Cardiac fibroblast (primary cell): ENCODE measurements around the gene FCHSD2.

Experiments
- DNase-seq, 2 donors: peaks; one replicate each; pipeline versions ENCODE4 v3.0.0 to v3.0.0-alpha.2; 2010; ENCODE audit warnings: low read depth in 2 of 2
- H3K4me3 ChIP-seq, 2 donors: replicated peaks in 1 of 2; 1 replicate in 1 of 2; 2 replicates in 1 of 2; pipeline ENCODE4 v1.5.1; 2011; ENCODE audit warnings: low read depth in 2 of 2, low read length in 2 of 2, mild to moderate bottlenecking in 2 of 2, moderate library complexity in 1 of 2
- TF ChIP-seq, protein P1 (sequence below): IDR thresholded peaks from one replicate; pipeline ENCODE4 v1.5.1; 2011; ENCODE audit warnings: low read depth, mild to moderate bottlenecking, low read length, inconsistent platforms

The FCHSD2 gene

DNA sequence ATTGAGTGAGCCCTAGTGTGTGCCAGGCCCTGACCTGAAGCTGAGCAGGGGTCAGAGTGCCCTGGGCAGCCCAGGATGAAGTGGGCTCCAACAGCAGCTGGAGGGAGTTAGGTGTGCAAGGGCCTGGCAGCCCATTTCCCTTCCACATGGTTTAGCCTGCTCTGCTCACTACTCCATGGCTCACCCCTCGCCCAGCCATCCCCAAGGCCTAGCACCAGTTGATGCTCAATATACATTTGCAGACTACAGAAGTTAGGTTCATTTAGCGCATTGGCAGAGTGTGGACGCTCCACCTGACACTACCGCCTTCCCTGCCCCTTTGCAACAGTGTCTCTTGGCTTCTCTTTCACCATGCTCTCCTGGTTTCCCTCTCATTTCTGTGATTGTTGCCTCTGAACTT lies 324.2 kb downstream of the FCHSD2 start:
- H3K4me3 ChIP-seq: no peak overlapping the region
- TF ChIP-seq, protein P1, sequence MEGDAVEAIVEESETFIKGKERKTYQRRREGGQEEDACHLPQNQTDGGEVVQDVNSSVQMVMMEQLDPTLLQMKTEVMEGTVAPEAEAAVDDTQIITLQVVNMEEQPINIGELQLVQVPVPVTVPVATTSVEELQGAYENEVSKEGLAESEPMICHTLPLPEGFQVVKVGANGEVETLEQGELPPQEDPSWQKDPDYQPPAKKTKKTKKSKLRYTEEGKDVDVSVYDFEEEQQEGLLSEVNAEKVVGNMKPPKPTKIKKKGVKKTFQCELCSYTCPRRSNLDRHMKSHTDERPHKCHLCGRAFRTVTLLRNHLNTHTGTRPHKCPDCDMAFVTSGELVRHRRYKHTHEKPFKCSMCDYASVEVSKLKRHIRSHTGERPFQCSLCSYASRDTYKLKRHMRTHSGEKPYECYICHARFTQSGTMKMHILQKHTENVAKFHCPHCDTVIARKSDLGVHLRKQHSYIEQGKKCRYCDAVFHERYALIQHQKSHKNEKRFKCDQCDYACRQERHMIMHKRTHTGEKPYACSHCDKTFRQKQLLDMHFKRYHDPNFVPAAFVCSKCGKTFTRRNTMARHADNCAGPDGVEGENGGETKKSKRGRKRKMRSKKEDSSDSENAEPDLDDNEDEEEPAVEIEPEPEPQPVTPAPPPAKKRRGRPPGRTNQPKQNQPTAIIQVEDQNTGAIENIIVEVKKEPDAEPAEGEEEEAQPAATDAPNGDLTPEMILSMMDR: no peak
- DNase-seq: no peak

DNA sequence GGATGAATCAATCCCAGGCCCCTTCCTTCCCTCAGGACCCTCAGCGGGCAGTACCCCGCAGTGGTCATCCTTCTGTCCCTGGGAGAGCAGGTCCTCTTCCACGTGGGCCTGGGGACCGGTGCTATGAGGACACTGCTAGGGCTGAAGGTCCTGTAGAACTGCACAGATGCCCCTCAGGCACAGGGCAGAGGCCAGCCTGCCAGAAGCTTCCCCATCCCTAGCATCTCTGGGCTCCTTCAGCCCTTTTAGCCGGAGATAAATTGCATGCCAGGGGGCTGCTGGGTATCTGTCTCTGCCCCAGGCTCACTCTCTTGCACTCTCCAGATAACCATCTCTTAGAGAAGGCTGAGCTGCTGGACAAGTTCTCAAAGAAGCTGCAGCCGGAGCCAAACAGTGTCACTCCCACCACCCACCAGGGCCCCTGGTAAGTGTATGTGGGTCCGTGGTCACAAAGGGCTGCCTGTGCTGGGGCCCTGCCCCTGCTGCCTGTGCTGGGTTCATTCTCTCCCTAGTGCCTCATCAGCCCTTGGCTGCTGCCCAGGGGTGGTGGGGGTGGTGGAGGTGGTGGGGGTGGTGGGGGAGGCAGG lies 325.6 kb downstream of the FCHSD2 start:
- TF ChIP-seq, protein P1: no peak
- no peak for DNase-seq
- no peak overlapping the region for H3K4me3 ChIP-seq

DNA sequence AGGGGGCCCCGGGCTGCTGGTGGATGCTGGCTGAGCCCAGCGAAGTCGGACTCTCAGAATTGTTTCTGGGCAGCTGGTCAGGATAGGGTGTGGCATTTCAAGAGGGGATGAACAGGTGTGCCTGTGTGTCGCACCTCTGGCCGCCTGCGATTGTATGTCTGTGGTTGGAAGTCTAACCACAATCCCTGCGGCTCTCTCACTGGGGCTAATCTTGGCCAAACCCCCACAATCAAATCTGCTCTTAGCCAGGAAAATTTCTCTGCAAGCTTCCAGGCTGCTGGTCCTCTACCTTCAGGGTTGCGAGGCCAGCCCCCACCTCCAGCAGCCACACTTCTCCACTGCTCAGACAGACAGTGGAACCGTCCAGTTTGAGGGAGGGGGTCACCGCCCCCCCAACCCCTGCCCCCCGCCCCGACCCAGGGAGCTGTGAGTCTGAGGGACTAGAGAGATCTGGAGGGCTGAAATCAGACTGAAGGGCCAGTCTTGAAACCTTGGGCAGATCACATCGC lies 327.0 kb downstream of the FCHSD2 start:
- H3K4me3 ChIP-seq: peak overlapping the region; percentile 65 to 94

DNA sequence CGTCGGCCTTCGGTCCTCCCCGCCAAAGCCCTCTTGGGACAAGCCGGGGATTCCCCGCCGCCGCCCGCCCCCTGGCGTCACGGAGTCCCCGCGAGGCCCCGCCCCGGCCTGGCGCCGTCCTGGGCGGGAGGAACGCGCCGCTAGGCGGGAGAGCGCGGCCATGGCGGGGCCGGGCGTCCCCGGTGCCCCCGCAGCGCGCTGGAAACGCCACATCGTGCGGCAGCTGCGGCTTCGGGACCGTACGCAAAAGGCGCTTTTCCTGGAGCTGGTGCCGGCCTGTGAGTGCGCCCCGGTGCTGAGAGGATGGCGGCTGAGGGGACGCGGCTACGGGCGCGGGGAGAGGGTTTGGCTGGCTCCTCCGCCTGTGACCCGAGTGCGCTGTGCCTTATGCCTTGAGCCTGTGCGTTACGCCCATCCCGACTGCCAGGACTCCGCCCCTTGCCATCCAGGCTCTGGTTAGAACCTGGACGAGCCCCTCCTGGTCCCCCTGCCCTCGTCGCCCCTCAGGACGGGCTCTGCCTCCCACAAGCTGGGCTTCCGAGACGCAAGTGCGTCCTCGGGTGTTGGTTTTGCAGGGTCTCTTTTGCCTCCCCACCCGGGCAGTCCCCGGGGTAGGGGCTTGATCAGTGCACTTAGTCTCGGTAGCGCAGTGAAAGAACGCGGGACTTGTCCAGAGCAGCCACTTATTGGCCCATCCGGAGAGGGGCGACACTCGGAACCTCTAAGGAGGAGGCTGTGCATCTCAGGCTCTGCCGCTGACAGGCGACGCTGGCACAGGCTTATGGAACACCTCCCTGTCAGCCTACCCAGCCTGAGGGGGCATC lies 327.6 kb downstream of the FCHSD2 start, which contains the start of gene ATG16L2:
ATG16L2 (plus strand) TSS at position 126 of the 824 bp plus-strand sequence; CDS start at position 161, 35 bp downstream.
- DNase-seq: peak; percentile 88
- H3K4me3 ChIP-seq: peak within 1 kb of the TSS; percentile 65 to 94
- TF ChIP-seq, protein P1: no peak

More for the DNA sequence above, 327.0 kb downstream of the FCHSD2 start:
- TF ChIP-seq, protein P1: no peak
- no peak for DNase-seq

DNA sequence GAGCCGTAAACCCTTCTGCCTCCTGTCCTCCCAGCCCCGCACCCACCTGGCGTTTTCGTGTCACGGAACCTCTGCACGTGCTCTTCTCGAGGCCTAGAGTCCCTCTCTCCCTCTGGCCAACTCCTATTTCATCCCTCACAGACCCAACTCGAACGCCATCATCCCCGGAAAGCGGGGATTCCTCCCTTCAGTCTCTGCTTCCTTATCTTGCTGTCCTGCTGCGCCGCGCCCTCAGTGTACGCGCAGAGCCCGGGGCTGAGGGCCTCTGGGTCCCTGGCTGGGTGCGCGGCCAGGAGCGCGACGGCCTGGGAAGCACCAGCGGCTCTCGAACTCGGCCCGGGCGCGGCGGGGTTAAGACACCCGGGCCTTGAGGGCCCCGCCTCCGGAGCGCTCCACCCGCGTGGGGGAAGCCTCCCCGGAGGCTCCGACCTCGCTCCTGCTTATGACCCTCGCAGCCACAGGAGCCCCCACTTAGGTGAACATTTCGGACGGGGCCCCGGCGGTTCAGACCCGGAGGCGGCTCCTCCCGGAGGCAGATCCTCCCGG lies 328.3 kb downstream of the FCHSD2 start:
- peak; percentile 83 to 87 for DNase-seq

More for the DNA sequence above, 328.3 kb downstream of the FCHSD2 start:
- TF ChIP-seq, protein P1: no peak
- peak overlapping the region; percentile 48 to 65 for H3K4me3 ChIP-seq
